HG03378 (cell line): ENCODE data around the gene TMOD4.

ENCODE experiments used
- ATAC-seq: cut with Tn5 transposase; IDR thresholded peaks from one replicate; pipeline ENCODE4 v1.9.1; 2021; ENCODE audit warnings: mild to moderate bottlenecking, moderate library complexity; ENCODE audit not compliant: unreplicated experiment

Gene TMOD4

DNA sequence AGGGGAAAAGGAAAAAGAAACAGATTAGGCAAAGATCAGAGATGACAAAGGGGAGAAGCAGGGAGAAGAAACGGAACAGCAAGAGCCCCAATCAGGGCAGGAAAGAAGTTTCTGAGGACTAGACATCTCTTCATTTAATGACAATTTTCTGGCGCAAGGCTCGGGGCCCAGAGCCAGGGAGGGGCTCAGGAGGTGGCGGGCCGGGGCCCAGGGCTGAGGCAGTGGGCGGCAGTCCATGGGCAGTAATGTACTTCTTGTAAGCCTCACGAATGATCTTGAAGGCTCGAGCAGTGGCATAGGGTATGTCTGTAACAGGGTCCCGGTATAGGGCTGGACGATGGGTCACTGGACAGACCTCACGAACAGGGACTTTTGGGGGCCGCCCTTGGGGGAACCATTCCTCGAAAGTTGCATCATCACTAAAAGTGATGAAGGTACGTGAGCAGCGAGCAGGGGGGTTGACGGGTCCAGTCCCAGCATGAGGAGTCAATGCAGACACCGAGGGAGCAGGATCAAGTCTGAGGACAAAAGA, 799 bp upstream of the TMOD4 start:
- ATAC-seq = no peak

GRCh38 chr1:151175041-151175741, 590 bp downstream of the TMOD4 start:
- ATAC-seq = no peak

DNA sequence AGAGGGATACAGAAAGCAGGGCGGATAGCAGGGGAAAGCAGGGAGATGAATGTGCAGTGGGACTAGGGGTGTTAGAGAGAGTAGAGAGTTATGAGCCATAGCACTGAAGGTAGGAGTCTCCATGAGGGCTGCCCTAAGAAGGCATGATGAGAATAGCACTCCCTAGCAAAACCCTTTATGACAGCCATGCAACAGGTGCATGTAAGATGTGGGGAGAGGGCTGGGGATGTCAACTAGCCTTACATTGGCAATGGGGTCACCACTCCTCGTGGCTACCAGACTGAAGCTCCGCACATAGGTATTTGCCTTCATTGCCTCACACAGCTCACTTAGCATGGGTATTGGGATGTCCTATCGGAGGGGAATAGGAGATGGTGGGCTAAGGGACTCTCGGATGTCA, 4.6 kb downstream of the TMOD4 start:
- no peak for ATAC-seq

DNA sequence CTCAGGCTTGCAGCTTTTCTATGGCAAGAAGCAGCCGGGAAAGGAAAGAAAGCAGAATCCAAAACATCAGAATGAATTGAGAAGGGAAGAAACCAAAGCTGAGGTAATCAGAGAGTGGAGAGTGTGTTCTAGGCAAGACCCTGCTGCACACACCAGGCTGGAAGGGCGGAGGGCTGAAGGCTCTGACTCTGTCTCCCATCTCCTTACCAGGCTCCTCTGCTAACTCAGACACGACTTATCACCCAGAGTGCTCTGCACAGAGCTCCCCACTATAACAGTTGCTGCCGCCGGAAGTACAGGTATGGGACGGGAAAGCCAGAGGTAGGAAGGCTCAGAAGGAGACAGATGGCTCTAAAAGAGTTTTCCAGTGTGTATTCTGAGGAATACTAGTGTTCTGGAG, 8.7 kb downstream of the TMOD4 start:
- ATAC-seq = no peak

DNA sequence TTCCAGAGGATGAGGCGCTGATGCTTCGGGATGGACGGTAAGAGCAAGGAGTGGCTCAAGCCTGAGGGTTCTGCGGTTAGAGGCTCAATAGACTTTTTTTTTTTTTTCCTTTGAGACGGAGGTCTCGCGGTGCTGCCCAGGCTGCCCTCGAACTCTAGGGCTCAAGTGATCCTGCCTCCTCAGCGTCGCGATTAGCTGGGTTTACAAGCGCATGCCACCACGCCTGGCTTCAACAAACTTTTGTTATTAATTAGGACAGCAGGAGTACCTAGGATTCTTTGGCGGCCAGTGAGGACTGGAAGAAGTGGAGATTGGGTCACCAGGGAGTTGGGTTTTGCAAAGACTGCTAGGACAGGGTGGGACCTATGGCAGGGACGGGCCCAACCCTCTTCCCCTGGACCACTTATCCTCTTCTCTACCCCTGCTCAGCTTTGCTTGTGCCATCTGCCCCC, 9.2 kb downstream of the TMOD4 start:
- ATAC-seq = no peak

DNA sequence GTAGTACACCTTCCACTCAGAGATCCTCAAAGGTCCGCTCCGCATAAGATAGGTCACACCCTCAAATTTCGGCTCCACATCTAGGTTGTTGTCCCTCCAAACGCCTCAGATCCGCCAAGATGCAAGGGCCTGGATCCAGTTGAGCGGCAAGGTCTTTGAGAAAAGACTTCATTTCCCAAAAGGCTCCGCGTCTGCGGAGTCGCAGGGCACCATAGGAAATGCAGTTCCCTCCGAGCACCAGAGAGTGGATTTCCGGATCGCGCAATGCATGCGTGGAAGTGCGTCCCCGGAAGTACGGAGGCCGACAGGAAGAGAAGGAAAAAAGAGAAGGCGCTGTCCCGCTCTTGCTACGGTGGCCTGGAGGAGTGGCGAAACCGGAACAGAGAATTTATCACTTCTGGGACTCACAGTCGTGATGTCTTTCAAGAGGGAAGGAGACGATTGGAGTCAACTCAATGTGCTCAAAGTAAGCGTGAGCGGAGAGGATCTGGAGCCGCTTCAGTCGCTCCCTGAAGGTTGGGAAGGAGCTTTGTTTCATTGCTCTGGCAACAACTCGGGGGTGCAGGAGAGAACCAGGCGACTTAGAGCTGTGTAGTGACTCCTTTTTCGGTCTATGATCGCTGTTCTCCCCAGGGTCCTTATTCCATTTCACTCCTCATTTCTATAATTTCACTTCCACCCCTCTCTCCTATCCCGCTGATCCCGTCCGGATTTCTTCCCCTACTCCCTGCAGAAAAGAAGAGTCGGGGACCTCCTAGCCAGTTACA, 9.9 kb downstream of the TMOD4 start, which contains the start of the genes LYSMD1 and SCNM1:
Gene LYSMD1, minus strand, starts transcription at position 165 of the 767 bp plus-strand sequence. CDS start 644 bp downstream, outside the sequence.
Gene SCNM1, plus strand, starts transcription at position 407 of the 767 bp plus-strand sequence. Its CDS starts 9 bp downstream, at position 416.
- peak; percentile 75 for ATAC-seq

- ATAC-seq = no peak
Observed at GRCh38 chr1:151165281-151165737, 10.5 kb downstream of the TMOD4 start.

DNA sequence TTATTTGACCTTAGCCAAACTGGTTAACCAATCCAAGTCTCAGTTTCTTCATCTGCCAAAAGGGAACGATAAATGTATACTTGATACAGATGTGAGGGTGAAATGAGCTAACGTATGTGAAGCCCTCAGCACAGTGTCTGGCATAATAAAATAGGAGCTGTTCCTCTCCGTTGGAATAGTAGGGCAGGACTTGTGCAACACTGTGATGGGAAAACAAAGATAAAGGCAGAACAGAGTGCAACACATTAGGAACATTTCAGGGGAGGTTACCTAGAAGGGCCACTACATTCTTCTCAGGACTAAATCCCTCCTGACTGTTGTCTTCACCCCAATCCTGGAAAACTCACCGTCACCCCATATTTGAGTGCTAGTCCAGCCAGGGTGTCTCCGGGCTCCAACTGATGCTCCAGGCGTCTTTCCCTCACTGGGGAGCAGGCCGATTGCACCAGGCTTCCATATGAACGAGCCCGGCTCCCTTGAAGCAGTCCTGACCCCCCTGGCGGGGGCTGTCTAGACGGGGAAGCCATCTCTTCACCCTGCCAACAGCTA, 11.0 kb downstream of the TMOD4 start:
- no peak for ATAC-seq

GRCh38 chr1:151159373-151159772, 16.4 kb downstream of the TMOD4 start:
- no peak for ATAC-seq

DNA sequence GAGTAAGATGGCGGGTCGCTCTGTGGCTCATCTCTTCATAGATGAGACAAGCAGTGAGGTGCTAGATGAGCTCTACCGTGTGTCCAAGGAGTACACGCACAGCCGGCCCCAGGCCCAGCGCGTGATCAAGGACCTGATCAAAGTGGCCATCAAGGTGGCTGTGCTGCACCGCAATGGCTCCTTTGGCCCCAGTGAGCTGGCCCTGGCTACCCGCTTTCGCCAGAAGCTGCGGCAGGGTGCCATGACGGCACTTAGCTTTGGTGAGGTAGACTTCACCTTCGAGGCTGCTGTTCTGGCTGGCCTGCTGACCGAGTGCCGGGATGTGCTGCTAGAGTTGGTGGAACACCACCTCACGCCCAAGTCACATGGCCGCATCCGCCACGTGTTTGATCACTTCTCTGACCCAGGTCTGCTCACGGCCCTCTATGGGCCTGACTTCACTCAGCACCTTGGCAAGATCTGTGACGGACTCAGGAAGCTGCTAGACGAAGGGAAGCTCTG, 17.0 kb downstream of the TMOD4 start:
- ATAC-seq = no peak

DNA sequence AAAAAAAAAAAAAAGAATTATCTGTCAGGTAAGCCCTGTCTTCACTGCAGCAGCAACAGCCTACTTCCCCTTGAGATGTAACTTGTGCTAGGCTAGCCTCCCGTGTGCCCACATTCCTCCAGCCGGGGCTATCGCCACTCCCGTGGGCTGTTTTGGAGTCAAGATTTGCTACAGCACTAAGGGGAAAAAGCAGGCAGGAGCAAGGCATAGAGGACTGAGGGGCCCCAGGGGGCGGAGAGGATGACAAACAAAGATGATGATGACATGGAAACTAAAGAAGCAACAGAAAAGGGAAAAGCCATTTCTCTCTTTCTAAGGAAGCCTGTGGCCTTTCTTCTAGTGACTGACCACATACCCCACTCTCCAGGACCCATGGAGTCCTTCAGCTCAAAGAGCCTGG, 17.5 kb downstream of the TMOD4 start:
- ATAC-seq = no peak

GRCh38 chr1:151157067-151157531, 18.7 kb downstream of the TMOD4 start:
- no peak for ATAC-seq

- peak; percentile 44 for ATAC-seq
Observed at GRCh38 chr1:151156515-151156819, 19.3 kb downstream of the TMOD4 start, which contains the start of gene TNFAIP8L2. Gene TNFAIP8L2, plus strand, starts transcription at chr1:151156649. Its CDS starts 2,049 bp downstream, at chr1:151158698.

DNA sequence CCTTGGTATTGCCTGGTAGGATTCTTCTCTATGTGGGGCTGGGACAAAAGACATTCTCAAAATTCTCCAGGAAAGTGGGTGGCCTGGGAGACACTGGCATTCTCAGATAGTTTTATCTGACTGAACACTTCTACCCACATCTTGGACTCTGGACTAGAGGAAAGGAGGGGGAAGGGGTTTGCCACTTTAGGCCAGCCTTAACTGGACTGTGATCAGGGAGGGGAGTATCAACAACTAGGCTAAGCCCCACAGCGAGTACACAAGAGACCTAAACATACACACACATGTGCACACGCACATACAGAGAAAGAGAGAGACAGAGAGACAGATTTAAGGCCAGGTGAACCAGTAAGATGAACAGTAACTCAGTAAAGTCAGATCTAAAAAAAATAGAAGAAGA, 28.1 kb downstream of the TMOD4 start:
- no peak for ATAC-seq

DNA sequence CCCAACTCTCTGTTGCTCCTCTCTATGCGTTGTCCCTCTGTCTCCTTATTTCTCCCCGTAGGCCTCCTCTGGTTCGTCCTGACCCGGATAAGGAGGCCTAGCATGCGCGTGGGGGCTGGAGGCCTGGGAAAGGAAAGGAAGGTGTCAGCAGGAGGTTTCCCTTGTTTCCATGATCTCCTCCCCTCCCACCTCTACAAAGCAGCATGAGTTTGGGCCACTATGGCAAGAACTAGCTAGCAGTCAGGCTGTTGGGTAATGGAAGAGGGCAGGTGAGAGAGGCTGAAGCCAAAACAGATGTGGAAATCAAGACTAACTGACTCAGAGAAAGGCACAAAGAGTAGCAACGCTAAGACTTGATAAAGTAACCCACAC, 28.7 kb downstream of the TMOD4 start:
- no peak for ATAC-seq

DNA sequence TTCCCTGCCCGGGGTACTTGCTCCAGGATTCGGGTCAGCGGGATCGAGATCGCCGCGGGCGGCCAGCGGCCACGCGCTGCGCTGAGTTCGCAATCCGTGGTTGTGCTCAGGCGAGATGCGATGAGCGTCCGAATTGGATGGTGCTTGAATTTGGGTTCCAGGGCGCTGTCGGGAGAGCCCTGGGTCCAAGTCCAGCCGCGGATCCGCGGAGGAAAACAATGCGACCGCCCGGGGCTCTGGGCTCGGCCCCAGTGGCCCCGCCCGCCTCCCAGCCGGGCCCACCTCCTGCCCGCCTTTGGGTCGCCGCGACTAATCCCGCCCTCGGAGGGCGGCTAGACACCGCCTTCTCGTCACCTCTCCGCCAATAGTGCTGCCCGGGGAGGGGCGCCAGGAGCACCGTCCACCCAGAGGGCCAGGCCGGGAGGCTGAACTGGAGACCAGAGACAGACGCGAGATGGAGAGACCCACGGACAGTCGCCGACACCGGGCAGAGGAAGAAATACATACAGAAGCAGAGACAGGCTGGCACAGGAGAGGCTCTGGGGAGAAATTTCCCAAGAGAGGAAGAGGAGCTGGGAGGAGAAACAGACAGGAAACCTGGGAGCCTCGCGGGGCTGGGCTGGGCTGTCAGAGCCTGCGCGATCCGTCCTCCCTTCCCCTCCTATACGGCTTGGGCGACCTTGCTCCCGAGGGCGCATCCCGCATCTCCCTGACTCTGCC, 29.2 kb downstream of the TMOD4 start, which contains the start of gene SEMA6C:
Gene SEMA6C, minus strand, starts transcription at position 220 of the 720 bp plus-strand sequence. CDS start 4,010 bp downstream, outside the sequence.
- peak; percentile 84 for ATAC-seq

- no peak for ATAC-seq
Observed at GRCh38 chr1:151146072-151146411, 29.7 kb downstream of the TMOD4 start.

- no peak for ATAC-seq
Observed at GRCh38 chr1:151145304-151146071, 30.3 kb downstream of the TMOD4 start.

DNA sequence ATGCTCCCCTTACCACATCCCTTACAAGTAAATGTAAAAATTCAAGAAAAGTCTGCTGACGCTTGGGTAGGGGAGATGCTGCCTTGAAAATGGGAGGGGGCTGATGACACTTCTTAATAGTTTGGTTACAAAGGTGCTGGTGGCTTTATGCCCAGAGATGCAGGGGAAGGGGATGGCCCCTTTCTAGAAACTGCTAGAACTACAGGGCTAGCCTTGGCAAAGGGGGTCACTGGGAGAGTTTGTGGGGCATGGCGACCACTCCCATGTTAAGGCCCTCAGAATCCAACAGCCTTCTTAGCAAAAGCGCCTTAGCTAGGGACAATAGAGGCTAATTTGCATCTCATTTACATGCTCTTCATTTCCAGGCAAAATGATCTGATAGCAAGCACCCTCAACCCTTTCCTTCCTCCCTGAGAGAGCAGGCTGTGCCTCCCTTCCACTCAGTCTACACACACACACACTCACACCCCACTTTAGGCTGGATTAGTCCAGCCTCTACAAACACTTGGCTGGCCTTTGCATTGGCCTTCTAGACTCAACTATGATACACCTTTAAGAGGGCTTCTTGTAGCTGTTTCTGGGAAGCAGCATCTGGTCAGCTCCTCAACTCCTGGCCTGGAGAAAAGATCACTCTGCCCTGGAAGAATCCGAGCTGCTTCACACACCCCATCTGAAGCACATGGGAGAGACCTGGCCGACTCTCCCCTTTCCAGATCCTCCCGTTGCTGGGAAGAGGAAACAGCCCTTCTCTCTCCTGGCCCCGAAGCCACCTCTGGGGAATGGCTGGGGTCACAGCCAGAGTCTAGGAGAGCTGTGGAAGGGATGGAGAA, 31.1 kb downstream of the TMOD4 start:
- no peak for ATAC-seq
